K562 (cell line): ENCODE results near the gene MOB3B. TPM values are rescaled to one million over a fixed set of nuclear protein-coding genes. Genes with fewer than 3 reads are reported as not detected.

Source experiments
- ATAC-seq: fragments of 200-7000 bp; cut with Tn5 transposase; 3 replicates; pipeline ENCODE4 v1.9.1; 2020; ENCODE audit warnings: moderate library complexity
- BruUV-seq: library from RNA; stranded (reverse); fragments of 400-500 nt; replicated peaks from 2 replicates; lab custom pipeline; 2021; lab: Mats Ljungman, UMichigan
- CTCF ChIA-PET: fragments of 300-600 bp; formaldehyde crosslinking; extraction: SDS; loops from one replicate; lab custom pipeline; 2021; ENCODE audit warnings: low intra/inter-chr PET ratio; lab: Yijun Ruan, JAX
- POLR2A ChIA-PET: fragments of 300-600, 350-650 bp; sonication (Branson Sonifier 250); formaldehyde crosslinking; extraction: SDS; loops from one replicate; lab custom pipeline; 2021; ENCODE audit warnings: antibody characterized with exemption, inconsistent platforms; lab: Yijun Ruan, JAX
- DNase-seq, 4 experiments: peaks; one replicate each; pipeline versions ENCODE4 v3.0.0 to v3.0.0-alpha.2; 2011 to 2018; ENCODE audit warnings: low spot score in 3 of 4, mixed read lengths in 3 of 4; ENCODE audit errors: extremely low read depth in 1 of 4
- FAIRE-seq: peaks from 2 replicates; lab custom pipeline; 2011; peaks lifted over from hg19 to GRCh38; lab: Jason Lieb, UNC
- H2AFZ ChIP-seq: 2 replicates; pipeline ENCODE4 v1.6.0; 2011; ENCODE audit warnings: low read depth, low read length, control low read depth, inconsistent platforms
- H3K27ac ChIP-seq: fragments of 200-600 bp; 3 replicates; pipeline ENCODE4 v1.8.0; 2011; ENCODE audit warnings: low read depth, mild to moderate bottlenecking, control low read depth, inconsistent platforms, low read length, moderate library complexity, mixed read lengths; ENCODE audit errors: extremely low read depth
- H3K27me3 ChIP-seq, 2 experiments: fragments of 300-600 bp in 1 of 2; 2 replicates in 1 of 2; 3 replicates in 1 of 2; pipeline versions ENCODE4 v1.6.0 to v1.8.0; 2011; ENCODE audit warnings: inconsistent platforms in 2 of 2, low read length in 2 of 2, mild to moderate bottlenecking in 1 of 2, mixed read lengths in 1 of 2, moderate library complexity in 1 of 2; ENCODE audit not compliant: control insufficient read depth in 2 of 2, insufficient read depth in 2 of 2
- H3K36me3 ChIP-seq: fragments of 300-600 bp; 3 replicates; pipeline ENCODE4 v1.8.0; 2011; ENCODE audit warnings: mild to moderate bottlenecking, low read length, inconsistent platforms; ENCODE audit not compliant: control insufficient read depth, insufficient read depth
- H3K4me1 ChIP-seq, 2 experiments: fragments of 200-600 bp in 1 of 2; replicated peaks in 1 of 2; 2 replicates in 1 of 2; 3 replicates in 1 of 2; pipeline versions ENCODE4 v1.5.1 to v1.8.0; 2011; ENCODE audit warnings: inconsistent platforms in 2 of 2, low read length in 2 of 2, mild to moderate bottlenecking in 1 of 2, mixed read lengths in 1 of 2, moderate library complexity in 1 of 2; ENCODE audit not compliant: control insufficient read depth in 2 of 2, insufficient read depth in 2 of 2
- H3K4me2 ChIP-seq: 2 replicates; pipeline ENCODE4 v1.6.1; 2011; ENCODE audit warnings: low read length, control low read depth, inconsistent platforms, mixed read lengths; ENCODE audit not compliant: insufficient read depth
- H3K4me3 ChIP-seq: fragments of 200-600 bp; sonication (generic), shearing (Covaris generic); 2 replicates; pipeline ENCODE4 v1.5.1; 2016; ENCODE audit warnings: control low read depth, inconsistent platforms
- H3K79me2 ChIP-seq: fragments of 200-600 bp; 3 replicates; pipeline ENCODE4 v1.8.0; 2011; ENCODE audit warnings: low read length, inconsistent platforms; ENCODE audit not compliant: control insufficient read depth, insufficient read depth
- H3K9ac ChIP-seq, 2 experiments: 2 replicates each; pipeline versions ENCODE4 v1.6.0 to v1.6.1; 2011; ENCODE audit warnings: low read depth in 2 of 2, low read length in 2 of 2, control low read depth in 1 of 2, inconsistent platforms in 1 of 2, mild to moderate bottlenecking in 1 of 2, mixed read lengths in 1 of 2; ENCODE audit not compliant: insufficient read depth in 1 of 2
- H3K9me1 ChIP-seq: one replicate; pipeline ENCODE4 v1.6.0; 2011; ENCODE audit warnings: inconsistent platforms, mild to moderate bottlenecking, low read length, moderate library complexity; ENCODE audit not compliant: control insufficient read depth, insufficient read depth
- H3K9me3 ChIP-seq: replicated peaks from 2 replicates; pipeline ENCODE4 v1.5.1; 2011; ENCODE audit warnings: low read depth, low read length, inconsistent platforms; ENCODE audit not compliant: control insufficient read depth, insufficient read depth
- H4K20me1 ChIP-seq: replicated peaks from 2 replicates; pipeline ENCODE4 v1.6.1; 2011; ENCODE audit warnings: low read length, inconsistent platforms, mixed read lengths; ENCODE audit not compliant: control insufficient read depth, insufficient read depth
- ARID3A ChIP-seq: IDR thresholded peaks from 2 replicates; pipeline ENCODE4 v1.6.1; 2012; ENCODE audit warnings: low read depth, low read length, improper control_type of control experiment, borderline replicate concordance
- CBFA2T2 ChIP-seq: fragments of 450-650 bp; conservative IDR thresholded peaks from 2 replicates; pipeline ENCODE4 v1.6.1; 2017; ENCODE audit warnings: mild to moderate bottlenecking
- CC2D1A ChIP-seq: fragments of 450-650 bp; IDR thresholded peaks from 2 replicates; pipeline ENCODE4 v1.6.1; 2017; ENCODE audit warnings: mild to moderate bottlenecking
- CREB5 ChIP-seq: fragments of 250-450 bp; sonication (Bioruptor Pico); IDR thresholded peaks from 2 replicates; pipeline ENCODE4 v1.5.0; 2020; ENCODE audit warnings: mild to moderate bottlenecking
- DNMT1 ChIP-seq: fragments of 450-650 bp; IDR thresholded peaks from 2 replicates; pipeline ENCODE4 v1.6.1; 2016; ENCODE audit warnings: antibody characterized with exemption, mild to moderate bottlenecking
- GATAD2B ChIP-seq: fragments of 450-650 bp; IDR thresholded peaks from 2 replicates; pipeline ENCODE4 v1.6.1; 2017; ENCODE audit warnings: mild to moderate bottlenecking, borderline replicate concordance
- PTTG1 ChIP-seq: fragments of 450-650 bp; IDR thresholded peaks from 2 replicates; pipeline ENCODE4 v1.6.1; 2016; ENCODE audit warnings: low read depth, mild to moderate bottlenecking, missing genetic modification characterization, missing compliant biosample characterization
- SAP30 ChIP-seq: fragments of 200-600 bp; sonication (generic); IDR thresholded peaks from 2 replicates; pipeline ENCODE4 v1.6.1; 2012; ENCODE audit warnings: borderline replicate concordance, low read depth, mild to moderate bottlenecking, moderate library complexity, low read length, control low read depth, inconsistent platforms; ENCODE audit not compliant: insufficient read depth, poor library complexity, severe bottlenecking
- TARDBP ChIP-seq: fragments of 450-650 bp; IDR thresholded peaks from 2 replicates; pipeline ENCODE4 v1.6.1; 2016
- TCF7L2 ChIP-seq: fragments of 150-350 bp; IDR thresholded peaks from 2 replicates; pipeline ENCODE4 v1.6.1; 2016; ENCODE audit warnings: low read depth, mild to moderate bottlenecking, low read length, moderate library complexity
- TRIM28 ChIP-seq: fragments of 450-650 bp; IDR thresholded peaks from 2 replicates; pipeline ENCODE4 v1.6.1; 2017
- WGBS: fragments of 100-300 bp; shearing (Covaris generic); methylation state at CpG from one replicate; pipeline ENCODE4 v1.1.6; 2016; ENCODE audit warnings: low coverage, mixed read lengths; ENCODE audit not compliant: insufficient coverage; ENCODE audit errors: missing lambda C conversion rate; 5-methylcytosine and 5-hydroxymethylcytosine counted together
- in situ Hi-C: fragments of 300-500 bp; cut with MboI; formaldehyde crosslinking; loops from 4 replicates; pipeline ENCODE4 v1.15.0; 2018; ENCODE audit warnings: inconsistent platforms, mixed read lengths
- intact Hi-C: fragments of 100-400 bp; cut with micrococcal nuclease; formaldehyde crosslinking; loops from 2 replicates; pipeline ENCODE4 v1.14.2; 2022
- polyA plus RNA-seq, 8 experiments: library from polyadenylated mRNA; depleted of rRNA in 4 of 8; stranded (reverse) in 5 of 8; unstranded in 3 of 8; fragments of >200 nt; fragmentation: Nextera tagmentation in 2 of 8; fragmentation: Illumina TruSeq in 1 of 8; extraction: Ambion mirVana in 2 of 8; extraction: Trizol in 1 of 8; gene quantifications; 2 replicates each; pipeline versions ENCODE4 v1.2.1 to v1.2.3, GENCODE V29; 2011 to 2014; ENCODE audit warnings: inconsistent platforms in 1 of 8, missing spikeins in 1 of 8
- total RNA-seq, 7 experiments: library from RNA; depleted of rRNA in 6 of 7; stranded (reverse); fragments of >200 nt in 6 of 7; fragmentation: Illumina TruSeq in 2 of 7; extraction: Trizol in 2 of 7; gene quantifications; 2 replicates each; pipeline versions ENCODE4 v1.2.1 to v1.2.3, GENCODE V29; 2011 to 2021; ENCODE audit warnings: low replicate concordance in 1 of 7
- TF ChIP-seq, protein P1 (sequence below): fragments of 250-450 bp; sonication (Bioruptor Pico); IDR thresholded peaks from 2 replicates; pipeline ENCODE4 v1.9.0; 2021; ENCODE audit warnings: mild to moderate bottlenecking, inconsistent platforms
- TF ChIP-seq, protein P2 (sequence below): sonication (generic); formaldehyde crosslinking; IDR thresholded peaks from 2 replicates; pipeline ENCODE4 v1.8.0; 2022; ENCODE audit warnings: mild to moderate bottlenecking, missing genetic modification reagents
- TF ChIP-seq, protein P3 (sequence below): sonication (generic); formaldehyde crosslinking; IDR thresholded peaks from 2 replicates; pipeline ENCODE4 v1.8.0; 2022; ENCODE audit warnings: mild to moderate bottlenecking, low read depth, missing genetic modification reagents

MOB3B gene
- total and polyA plus RNA-seq, 9 of the 15 experiments (the other 6 are each of a cell fraction or from before 2014, with no cell fraction given): 3.6 to 12.8 (median 7.2) TPM

GRCh38 chr9:27518809-27519208, 10.8 kb downstream of the MOB3B start:
- FAIRE-seq (no peak), DNase-seq (no peak), ATAC-seq (no peak)
- 0 out of 3 replicates have a peak, but pooled peaks cover 3% of the 10 kb centered on the region for H3K36me3 ChIP-seq
- CTCF ChIA-PET: no interaction called here
- H3K4me3 ChIP-seq: no peak overlapping the region
- 87% methylated on average over 3 of the region's 4 CpGs for WGBS
- H2AFZ ChIP-seq: no peak overlapping the region
- H3K9ac ChIP-seq: no peak overlapping the region
- POLR2A ChIA-PET: no interaction called here
- TF ChIP-seq, protein P1, sequence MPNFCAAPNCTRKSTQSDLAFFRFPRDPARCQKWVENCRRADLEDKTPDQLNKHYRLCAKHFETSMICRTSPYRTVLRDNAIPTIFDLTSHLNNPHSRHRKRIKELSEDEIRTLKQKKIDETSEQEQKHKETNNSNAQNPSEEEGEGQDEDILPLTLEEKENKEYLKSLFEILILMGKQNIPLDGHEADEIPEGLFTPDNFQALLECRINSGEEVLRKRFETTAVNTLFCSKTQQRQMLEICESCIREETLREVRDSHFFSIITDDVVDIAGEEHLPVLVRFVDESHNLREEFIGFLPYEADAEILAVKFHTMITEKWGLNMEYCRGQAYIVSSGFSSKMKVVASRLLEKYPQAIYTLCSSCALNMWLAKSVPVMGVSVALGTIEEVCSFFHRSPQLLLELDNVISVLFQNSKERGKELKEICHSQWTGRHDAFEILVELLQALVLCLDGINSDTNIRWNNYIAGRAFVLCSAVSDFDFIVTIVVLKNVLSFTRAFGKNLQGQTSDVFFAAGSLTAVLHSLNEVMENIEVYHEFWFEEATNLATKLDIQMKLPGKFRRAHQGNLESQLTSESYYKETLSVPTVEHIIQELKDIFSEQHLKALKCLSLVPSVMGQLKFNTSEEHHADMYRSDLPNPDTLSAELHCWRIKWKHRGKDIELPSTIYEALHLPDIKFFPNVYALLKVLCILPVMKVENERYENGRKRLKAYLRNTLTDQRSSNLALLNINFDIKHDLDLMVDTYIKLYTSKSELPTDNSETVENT (CRISPR knock-in tag): no peak
- TF ChIP-seq SAP30 (no peak), TRIM28 (no peak), CC2D1A (no peak), GATAD2B (no peak), CBFA2T2 (no peak), CREB5 (CRISPR knock-in tag) (no peak), DNMT1 (no peak), ARID3A (no peak), TCF7L2 (no peak), TARDBP (no peak), PTTG1 (tag) (no peak)
- TF ChIP-seq, protein P2, sequence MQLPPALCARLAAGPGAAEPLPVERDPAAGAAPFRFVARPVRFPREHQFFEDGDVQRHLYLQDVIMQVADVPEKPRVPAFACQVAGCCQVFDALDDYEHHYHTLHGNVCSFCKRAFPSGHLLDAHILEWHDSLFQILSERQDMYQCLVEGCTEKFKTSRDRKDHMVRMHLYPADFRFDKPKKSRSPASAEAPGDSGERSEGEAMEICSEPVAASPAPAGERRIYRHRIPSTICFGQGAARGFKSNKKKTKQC (CRISPR knock-in tag): no peak
- TF ChIP-seq, protein P3, sequence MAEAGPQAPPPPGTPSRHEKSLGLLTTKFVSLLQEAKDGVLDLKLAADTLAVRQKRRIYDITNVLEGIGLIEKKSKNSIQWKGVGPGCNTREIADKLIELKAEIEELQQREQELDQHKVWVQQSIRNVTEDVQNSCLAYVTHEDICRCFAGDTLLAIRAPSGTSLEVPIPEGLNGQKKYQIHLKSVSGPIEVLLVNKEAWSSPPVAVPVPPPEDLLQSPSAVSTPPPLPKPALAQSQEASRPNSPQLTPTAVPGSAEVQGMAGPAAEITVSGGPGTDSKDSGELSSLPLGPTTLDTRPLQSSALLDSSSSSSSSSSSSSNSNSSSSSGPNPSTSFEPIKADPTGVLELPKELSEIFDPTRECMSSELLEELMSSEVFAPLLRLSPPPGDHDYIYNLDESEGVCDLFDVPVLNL (CRISPR knock-in tag): no peak
- H4K20me1 ChIP-seq: no peaks in the 10 kb centered on the region
- no TSS peak for BruUV-seq
- H3K27ac ChIP-seq: no peak overlapping the region
- no peaks in the 10 kb centered on the region for H3K27me3 ChIP-seq
- no peaks in the 10 kb centered on the region for H3K9me3 ChIP-seq
- H3K9me1 ChIP-seq: no peaks in the 10 kb centered on the region
- H3K79me2 ChIP-seq: peaks cover 90% of the 10 kb centered on the region
- H3K4me1 ChIP-seq: no peaks in the 10 kb centered on the region; a peak in 2 of 5 replicates
- in situ Hi-C loops (no loop called here), intact Hi-C loops (no loop called here)
- no peak overlapping the region for H3K4me2 ChIP-seq
